ENCODE data around the gene ERC1. TPM values are rescaled to one million over a fixed set of nuclear protein-coding genes. Genes with fewer than 3 reads are reported as not detected.

The ERC1 gene
- polyA plus RNA-seq, 1 donor from 2014 or later: 7.1 TPM

- Histone ChIP-seq H3K9me2 (ENCODE audit: insufficient read depth, low read length) (no peaks in the 10 kb centered on the region), H3K9me3 (ENCODE audit: low read length) (no peaks in the 10 kb centered on the region), H3F3A (ENCODE audit: insufficient read depth, low read length, poor library complexity, severe bottlenecking) (no peaks in the 10 kb centered on the region), H3K4me3 (ENCODE audit: low read length) (no peak overlapping the region), H3K27me3 (ENCODE audit: insufficient read depth, low read depth, low read length) (no peaks in the 10 kb centered on the region), H3K36me3 (ENCODE audit: insufficient read depth, low read length) (peaks cover 3% of the 10 kb centered on the region), H2AFZ (ENCODE audit: low read depth, low read length) (no peak overlapping the region), H4K20me1 (ENCODE audit: insufficient read depth) (no peaks in the 10 kb centered on the region), H3K79me2 (replicated peaks; ENCODE audit: insufficient read depth, low read length) (no peaks in the 10 kb centered on the region), H3K4me2 (ENCODE audit: low read length) (no peak overlapping the region), H3K9ac (ENCODE audit: low read length) (no peak overlapping the region), H3K27ac (ENCODE audit: low read length) (no peak overlapping the region)
- no peak for TF ChIP-seq POLR2AphosphoS5 (IDR thresholded peaks at IDR 0.05)
- no peak for TF ChIP-seq SMC3 (conservative IDR thresholded peaks at IDR 0.05; ENCODE audit: poor library complexity)
- no peak for TF ChIP-seq TAF1 (IDR thresholded peaks at IDR 0.05; ENCODE audit: low read depth)
- no peak for TF ChIP-seq REST (IDR thresholded peaks at IDR 0.05; ENCODE audit: borderline replicate concordance)
- no peak for TF ChIP-seq EZH2 (IDR thresholded peaks at IDR 0.05; ENCODE audit: borderline replicate concordance, insufficient read depth, low read length, poor library complexity, severe bottlenecking)
- no peak for TF ChIP-seq MXI1 (conservative IDR thresholded peaks at IDR 0.05; ENCODE audit: poor library complexity, severe bottlenecking)
- TF ChIP-seq RAD21 (conservative IDR thresholded peaks at IDR 0.05): no peak
- no peak for TF ChIP-seq EP300 (conservative IDR thresholded peaks at IDR 0.05; ENCODE audit: poor library complexity, severe bottlenecking)
Observed at GRCh38 chr12:1419849-1420371, 428.9 kb downstream of the ERC1 start.

DNA sequence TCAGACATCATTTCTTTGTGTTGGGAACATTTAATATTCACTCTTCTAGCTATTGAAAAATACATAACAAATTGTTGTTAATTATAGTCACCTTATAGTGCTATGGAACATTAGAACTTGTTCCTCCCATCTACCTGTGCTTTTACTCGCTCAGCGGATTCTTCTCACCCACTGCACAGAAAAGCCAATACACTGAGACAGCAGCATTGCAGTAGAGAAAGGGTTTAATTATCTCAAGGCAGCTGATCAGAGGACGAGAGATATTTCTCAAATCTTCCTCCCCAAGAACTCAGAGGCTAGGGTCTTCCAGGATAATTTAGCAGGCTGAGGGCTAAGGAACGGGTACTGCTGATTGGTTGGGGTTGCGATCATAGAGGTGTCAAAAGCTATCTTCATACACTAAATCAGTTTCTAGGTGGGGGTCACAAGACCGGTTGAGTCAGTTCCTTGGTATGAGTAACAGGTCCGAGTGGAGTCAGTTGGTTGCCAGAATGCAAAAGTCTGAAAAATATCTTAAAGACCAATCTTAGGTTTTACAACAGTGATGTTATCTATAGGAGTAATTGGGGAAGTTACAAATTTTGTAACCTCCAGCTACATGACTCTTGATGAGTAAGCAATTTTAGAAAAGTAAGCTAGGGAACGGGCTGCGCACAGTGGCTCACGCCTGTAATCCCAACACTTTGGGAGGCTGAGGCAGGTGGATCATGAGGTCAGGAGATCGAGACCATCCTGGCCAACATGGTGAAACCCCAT lies 430.2 kb downstream of the ERC1 start:
- Histone ChIP-seq H3K36me3 (ENCODE audit: insufficient read depth, low read length) (peaks cover 3% of the 10 kb centered on the region), H3K9me3 (ENCODE audit: low read length) (no peaks in the 10 kb centered on the region), H2AFZ (ENCODE audit: low read depth, low read length) (no peak overlapping the region), H3K9ac (ENCODE audit: low read length) (no peak overlapping the region), H3F3A (ENCODE audit: insufficient read depth, low read length, poor library complexity, severe bottlenecking) (no peaks in the 10 kb centered on the region), H3K27me3 (ENCODE audit: insufficient read depth, low read depth, low read length) (no peaks in the 10 kb centered on the region), H3K27ac (ENCODE audit: low read length) (no peak overlapping the region), H3K4me3 (ENCODE audit: low read length) (no peak overlapping the region), H4K20me1 (ENCODE audit: insufficient read depth) (no peaks in the 10 kb centered on the region), H3K9me2 (ENCODE audit: insufficient read depth, low read length) (no peaks in the 10 kb centered on the region), H3K4me2 (ENCODE audit: low read length) (no peak overlapping the region), H3K79me2 (replicated peaks; ENCODE audit: insufficient read depth, low read length) (no peaks in the 10 kb centered on the region)
- TF ChIP-seq EP300 (conservative IDR thresholded peaks at IDR 0.05; ENCODE audit: poor library complexity, severe bottlenecking): no peak
- TF ChIP-seq RAD21 (conservative IDR thresholded peaks at IDR 0.05): no peak
- TF ChIP-seq EZH2 (IDR thresholded peaks at IDR 0.05; ENCODE audit: borderline replicate concordance, insufficient read depth, low read length, poor library complexity, severe bottlenecking): no peak
- no peak for TF ChIP-seq REST (IDR thresholded peaks at IDR 0.05; ENCODE audit: borderline replicate concordance)
- TF ChIP-seq, protein P1, sequence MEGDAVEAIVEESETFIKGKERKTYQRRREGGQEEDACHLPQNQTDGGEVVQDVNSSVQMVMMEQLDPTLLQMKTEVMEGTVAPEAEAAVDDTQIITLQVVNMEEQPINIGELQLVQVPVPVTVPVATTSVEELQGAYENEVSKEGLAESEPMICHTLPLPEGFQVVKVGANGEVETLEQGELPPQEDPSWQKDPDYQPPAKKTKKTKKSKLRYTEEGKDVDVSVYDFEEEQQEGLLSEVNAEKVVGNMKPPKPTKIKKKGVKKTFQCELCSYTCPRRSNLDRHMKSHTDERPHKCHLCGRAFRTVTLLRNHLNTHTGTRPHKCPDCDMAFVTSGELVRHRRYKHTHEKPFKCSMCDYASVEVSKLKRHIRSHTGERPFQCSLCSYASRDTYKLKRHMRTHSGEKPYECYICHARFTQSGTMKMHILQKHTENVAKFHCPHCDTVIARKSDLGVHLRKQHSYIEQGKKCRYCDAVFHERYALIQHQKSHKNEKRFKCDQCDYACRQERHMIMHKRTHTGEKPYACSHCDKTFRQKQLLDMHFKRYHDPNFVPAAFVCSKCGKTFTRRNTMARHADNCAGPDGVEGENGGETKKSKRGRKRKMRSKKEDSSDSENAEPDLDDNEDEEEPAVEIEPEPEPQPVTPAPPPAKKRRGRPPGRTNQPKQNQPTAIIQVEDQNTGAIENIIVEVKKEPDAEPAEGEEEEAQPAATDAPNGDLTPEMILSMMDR (IDR thresholded peaks at IDR 0.05; ENCODE audit: poor library complexity, severe bottlenecking): no peak
- TF ChIP-seq SMC3 (conservative IDR thresholded peaks at IDR 0.05; ENCODE audit: poor library complexity): no peak
- no peak for TF ChIP-seq MXI1 (conservative IDR thresholded peaks at IDR 0.05; ENCODE audit: poor library complexity, severe bottlenecking)
- TF ChIP-seq POLR2AphosphoS5 (IDR thresholded peaks at IDR 0.05): no peak
- no peak for TF ChIP-seq TAF1 (IDR thresholded peaks at IDR 0.05; ENCODE audit: low read depth)

Measured in neural cell (in vitro differentiated cells).